Adipocyte (in vitro differentiated cells): ENCODE results near the gene RNF19B.

ENCODE experiments used
- DNase-seq: peaks from one replicate; pipeline ENCODE4 v3.0.0-alpha.2; 2015; ENCODE audit warnings: low read depth
- H3K27me3 ChIP-seq: replicated peaks from 2 replicates; pipeline ENCODE4 v1.7.0; 2013; ENCODE audit warnings: mild to moderate bottlenecking, low read length, moderate library complexity; ENCODE audit not compliant: control insufficient read depth, insufficient read depth
- H3K36me3 ChIP-seq: 2 replicates; pipeline ENCODE4 v1.7.0; 2013; ENCODE audit warnings: low read length, mild to moderate bottlenecking, moderate library complexity; ENCODE audit not compliant: control insufficient read depth, insufficient read depth, severe bottlenecking
- H3K4me1 ChIP-seq: 2 replicates; pipeline ENCODE4 v1.7.0; 2013; ENCODE audit warnings: mild to moderate bottlenecking, low read length, moderate library complexity; ENCODE audit not compliant: control insufficient read depth, insufficient read depth
- H3K4me3 ChIP-seq: 2 replicates; pipeline ENCODE4 v1.7.0; 2013; ENCODE audit warnings: mild to moderate bottlenecking, low read length, moderate library complexity
- H3K9ac ChIP-seq: 2 replicates; pipeline ENCODE4 v1.7.0; 2013; ENCODE audit warnings: mild to moderate bottlenecking, low read length, moderate library complexity
- H3K9me3 ChIP-seq: 2 replicates; pipeline ENCODE4 v1.7.0; 2013; ENCODE audit warnings: mild to moderate bottlenecking, low read length, moderate library complexity; ENCODE audit not compliant: control insufficient read depth

Gene RNF19B

GRCh38 chr1:32890516-32891240 is 73.9 kb downstream of the RNF19B start:
- H3K4me1 ChIP-seq: no peaks in the 10 kb centered on the region
- H3K9ac ChIP-seq: no peak overlapping the region
- H3K27me3 ChIP-seq: peaks cover 39% of the 10 kb centered on the region
- H3K9me3 ChIP-seq: no peaks in the 10 kb centered on the region
- no peak for DNase-seq
- no peak overlapping the region for H3K4me3 ChIP-seq
- H3K36me3 ChIP-seq: no peaks in the 10 kb centered on the region

DNA sequence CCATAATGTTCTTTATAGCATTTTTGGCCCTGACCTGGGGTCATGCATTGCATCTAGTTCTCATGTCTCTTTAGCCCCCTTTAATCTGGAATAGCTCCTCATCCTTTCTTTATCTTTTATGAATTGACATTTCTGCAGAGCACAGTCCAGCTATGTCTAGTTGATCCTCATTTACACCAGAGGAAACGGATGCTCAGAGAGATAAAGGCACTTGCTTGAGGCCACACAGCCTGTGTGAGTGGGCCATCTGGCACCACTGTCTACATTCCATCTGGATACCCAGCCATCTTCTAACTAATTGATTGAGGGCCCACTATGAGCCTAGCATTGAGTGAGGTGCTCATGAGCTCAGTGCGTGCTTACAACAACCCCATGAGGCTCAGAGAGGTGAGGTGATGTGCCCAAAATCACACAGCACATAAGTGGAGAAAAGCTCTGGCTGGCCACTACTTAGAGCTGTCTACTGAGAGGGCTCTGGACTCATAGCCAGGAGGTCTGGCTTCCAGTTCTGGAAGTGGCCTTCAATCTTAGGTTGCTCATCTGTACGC is 74.8 kb downstream of the RNF19B start:
- H3K36me3 ChIP-seq: no peaks in the 10 kb centered on the region
- no peak for DNase-seq
- no peak overlapping the region for H3K4me3 ChIP-seq
- H3K4me1 ChIP-seq: no peaks in the 10 kb centered on the region
- H3K9me3 ChIP-seq: no peaks in the 10 kb centered on the region
- peaks cover 48% of the 10 kb centered on the region for H3K27me3 ChIP-seq
- no peak overlapping the region for H3K9ac ChIP-seq

DNA sequence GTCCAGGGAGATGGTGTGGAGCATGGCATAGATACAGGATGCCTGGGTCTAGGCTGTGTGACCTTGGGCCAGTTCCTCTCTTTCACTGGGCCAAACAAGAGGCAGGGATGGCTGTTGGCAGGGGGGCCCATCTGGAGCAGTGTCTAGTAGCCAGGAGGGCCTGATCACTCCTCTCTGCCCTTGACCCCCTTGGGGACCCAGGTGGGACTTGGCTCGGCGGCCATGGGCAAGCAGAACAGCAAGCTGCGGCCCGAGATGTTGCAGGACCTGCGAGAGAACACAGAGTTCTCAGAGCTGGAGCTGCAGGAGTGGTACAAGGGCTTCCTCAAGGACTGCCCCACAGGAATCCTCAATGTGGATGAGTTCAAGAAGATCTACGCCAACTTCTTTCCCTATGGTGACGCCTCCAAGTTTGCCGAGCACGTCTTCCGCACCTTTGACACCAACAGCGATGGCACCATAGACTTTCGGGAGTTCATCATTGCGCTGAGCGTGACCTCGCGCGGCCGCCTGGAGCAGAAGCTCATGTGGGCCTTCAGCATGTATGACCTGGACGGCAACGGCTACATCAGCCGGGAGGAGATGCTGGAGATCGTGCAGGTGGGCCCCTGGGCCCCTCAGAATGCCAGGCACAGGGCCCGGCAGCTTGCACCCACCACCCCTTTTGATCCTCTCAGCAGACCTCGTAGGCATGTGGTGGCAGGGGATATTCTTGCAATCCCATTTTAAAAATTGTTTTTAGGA is 75.8 kb downstream of the RNF19B start:
- no peak for DNase-seq
- no peaks in the 10 kb centered on the region for H3K36me3 ChIP-seq
- no peaks in the 10 kb centered on the region for H3K9me3 ChIP-seq
- no peak overlapping the region for H3K9ac ChIP-seq
- no peak overlapping the region for H3K4me3 ChIP-seq
- peaks cover 56% of the 10 kb centered on the region for H3K27me3 ChIP-seq
- H3K4me1 ChIP-seq: no peaks in the 10 kb centered on the region

- Histone ChIP-seq H3K36me3 (no peaks in the 10 kb centered on the region), H3K9ac (no peak overlapping the region), H3K9me3 (no peaks in the 10 kb centered on the region), H3K4me1 (no peaks in the 10 kb centered on the region), H3K27me3 (peaks cover 63% of the 10 kb centered on the region), H3K4me3 (no peak overlapping the region)
- no peak for DNase-seq
Measured at GRCh38 chr1:32888134-32888533, 76.5 kb downstream of the RNF19B start.

- H3K27me3 ChIP-seq: peaks cover 62% of the 10 kb centered on the region
- H3K36me3 ChIP-seq: no peaks in the 10 kb centered on the region
- no peak overlapping the region for H3K9ac ChIP-seq
- no peak overlapping the region for H3K4me3 ChIP-seq
- no peaks in the 10 kb centered on the region for H3K4me1 ChIP-seq
- H3K9me3 ChIP-seq: no peaks in the 10 kb centered on the region
- no peak for DNase-seq
Measured at GRCh38 chr1:32887623-32888022, 77.0 kb downstream of the RNF19B start.

DNA sequence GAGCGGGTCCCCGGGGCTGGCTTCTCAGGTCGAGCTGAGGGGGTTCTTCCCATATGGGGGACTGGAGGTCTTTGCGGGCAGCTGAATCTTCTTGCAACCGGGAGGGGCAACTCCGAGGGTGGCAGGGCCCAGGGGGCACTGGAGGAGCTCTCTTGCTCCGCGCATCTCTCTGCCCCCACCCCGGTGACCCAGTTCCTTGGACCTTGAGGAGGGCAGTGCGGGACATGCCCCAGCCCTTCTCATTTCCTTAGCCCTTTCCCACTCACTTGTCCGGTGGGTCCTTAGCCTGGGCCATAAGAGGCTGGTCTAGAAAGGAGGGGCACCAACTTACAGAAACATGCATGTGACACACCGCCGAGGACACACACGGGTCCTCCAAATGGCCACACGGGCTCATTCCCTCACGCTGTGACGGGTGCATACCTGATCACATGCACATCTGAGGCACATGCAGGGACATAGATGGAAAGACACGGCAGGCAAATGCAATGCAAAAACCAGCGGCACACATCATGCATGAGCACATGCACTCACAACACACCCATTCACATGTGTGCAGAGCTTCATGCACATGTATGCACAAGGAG is 77.7 kb downstream of the RNF19B start:
- H3K9ac ChIP-seq: no peak overlapping the region
- H3K4me1 ChIP-seq: no peaks in the 10 kb centered on the region
- no peak for DNase-seq
- no peaks in the 10 kb centered on the region for H3K9me3 ChIP-seq
- H3K4me3 ChIP-seq: no peak overlapping the region
- no peaks in the 10 kb centered on the region for H3K36me3 ChIP-seq
- peaks cover 58% of the 10 kb centered on the region for H3K27me3 ChIP-seq
